GM12878 (cell line): ENCODE measurements around the gene HLA-DMA. TPM values are rescaled to one million over a fixed set of nuclear protein-coding genes. Genes with fewer than 3 reads are reported as not detected.

Experiments used
- ATAC-seq: fragments of 200-7000 bp; cut with Tn5 transposase; 3 replicates; pipeline ENCODE4 v1.9.1; 2020; ENCODE audit warnings: mild to moderate bottlenecking, moderate library complexity
- BruUV-seq: library from RNA; stranded (reverse); fragments of 400-500 nt; replicated peaks from 2 replicates; lab custom pipeline; 2021; lab: Mats Ljungman, UMichigan
- CTCF ChIA-PET: fragments of 300-600 bp; sonication (Branson Sonifier 250); formaldehyde crosslinking; extraction: SDS; loops from one replicate; lab custom pipeline; 2021; ENCODE audit warnings: inconsistent platforms; lab: Yijun Ruan, JAX
- POLR2A ChIA-PET: fragments of 350-600 bp; formaldehyde crosslinking; extraction: SDS; loops from one replicate; lab custom pipeline; 2021; ENCODE audit warnings: inconsistent platforms; lab: Charles Lee
- RAD21 ChIA-PET: fragments of 300-600 bp; sonication (Branson Sonifier 250); formaldehyde crosslinking; loops from one replicate; lab custom pipeline; 2023; ENCODE audit warnings: antibody characterized with exemption; ENCODE audit not compliant: unreplicated experiment; lab: Charles Lee
- SMC1A ChIA-PET: fragments of 300-600 bp; sonication (Branson Sonifier 250); formaldehyde crosslinking; loops from one replicate; lab custom pipeline; 2023; ENCODE audit not compliant: unreplicated experiment, uncharacterized antibody; lab: Charles Lee
- DNase-seq: peaks from one replicate; pipeline ENCODE4 v3.0.0-alpha.2; 2011; ENCODE audit warnings: low read depth, low spot score
- FAIRE-seq: peaks from 3 replicates; lab custom pipeline; 2011; peaks lifted over from hg19 to GRCh38; lab: Jason Lieb, UNC
- H2AFZ ChIP-seq: 2 replicates; pipeline ENCODE4 v1.6.0; 2011; ENCODE audit warnings: low read depth, low read length, control low read depth; ENCODE audit not compliant: control insufficient read depth
- H3K27ac ChIP-seq: 2 replicates; pipeline ENCODE4 v1.5.1; 2011; ENCODE audit warnings: control low read depth; ENCODE audit not compliant: control insufficient read depth, insufficient read depth
- H3K27me3 ChIP-seq, 2 experiments: replicated peaks in 1 of 2; 2 replicates each; pipeline versions ENCODE4 v1.6.0 to v1.6.1; 2011; ENCODE audit warnings: low read length in 1 of 2; ENCODE audit not compliant: control insufficient read depth in 2 of 2, insufficient read depth in 2 of 2
- H3K36me3 ChIP-seq, 2 experiments: 2 replicates each; pipeline ENCODE4 v1.5.1; 2011; ENCODE audit warnings: low read length in 1 of 2; ENCODE audit not compliant: control insufficient read depth in 2 of 2, insufficient read depth in 2 of 2
- H3K4me1 ChIP-seq: 2 replicates; pipeline ENCODE4 v1.6.1; 2011; ENCODE audit warnings: mild to moderate bottlenecking, low read length, moderate library complexity, mixed read lengths; ENCODE audit not compliant: control insufficient read depth, insufficient read depth
- H3K4me2 ChIP-seq: 2 replicates; pipeline ENCODE4 v1.6.0; 2011; ENCODE audit warnings: control low read depth; ENCODE audit not compliant: control insufficient read depth, insufficient read depth
- H3K4me3 ChIP-seq: fragments of 200-600 bp; sonication (generic); 2 replicates; pipeline ENCODE4 v1.5.1; 2016
- H3K79me2 ChIP-seq: 2 replicates; pipeline ENCODE4 v1.6.0; 2011; ENCODE audit warnings: low read length; ENCODE audit not compliant: control insufficient read depth, insufficient read depth
- H3K9ac ChIP-seq: 2 replicates; pipeline ENCODE4 v1.8.0; 2011; ENCODE audit warnings: low read length, control low read depth, mixed read lengths; ENCODE audit not compliant: control insufficient read depth, insufficient read depth
- H3K9me3 ChIP-seq: replicated peaks from 3 replicates; pipeline ENCODE4 v1.5.1; 2011; ENCODE audit warnings: mild to moderate bottlenecking, low read length; ENCODE audit not compliant: control insufficient read depth, insufficient read depth
- H4K20me1 ChIP-seq: 2 replicates; pipeline ENCODE4 v1.6.0; 2011; ENCODE audit not compliant: control insufficient read depth, insufficient read depth
- BCL3 ChIP-seq: IDR thresholded peaks from 2 replicates; pipeline ENCODE4 v1.6.1; 2011; ENCODE audit warnings: borderline replicate concordance, low read depth, mild to moderate bottlenecking, moderate library complexity, low read length; ENCODE audit not compliant: insufficient read depth, poor library complexity, severe bottlenecking
- ETV6 ChIP-seq, 2 experiments: fragments of 450-650 bp in 1 of 2; IDR thresholded peaks in 1 of 2; conservative IDR thresholded peaks in 1 of 2; 2 replicates each; pipeline ENCODE4 v1.6.1; 2014; ENCODE audit warnings: antibody characterized with exemption in 1 of 2, borderline replicate concordance in 1 of 2, low read depth in 1 of 2, mild to moderate bottlenecking in 1 of 2, moderate library complexity in 1 of 2
- JUNB ChIP-seq: IDR thresholded peaks from 2 replicates; pipeline ENCODE4 v1.6.1; 2016; ENCODE audit warnings: antibody characterized with exemption, mild to moderate bottlenecking
- KDM1A ChIP-seq: fragments of 200-600 bp; sonication (generic); IDR thresholded peaks from 2 replicates; pipeline ENCODE4 v1.6.1; 2016; ENCODE audit warnings: borderline replicate concordance
- KLF5 ChIP-seq: fragments of 450-650 bp; IDR thresholded peaks from 2 replicates; pipeline ENCODE4 v1.6.1; 2014; ENCODE audit warnings: mild to moderate bottlenecking; ENCODE audit not compliant: partially characterized antibody
- MEF2B ChIP-seq: fragments of 450-650 bp; IDR thresholded peaks from 2 replicates; pipeline ENCODE4 v1.6.1; 2018; ENCODE audit warnings: mild to moderate bottlenecking, moderate library complexity; ENCODE audit not compliant: partially characterized antibody, poor library complexity, severe bottlenecking
- NR2C1 ChIP-seq: fragments of 450-650 bp; IDR thresholded peaks from 2 replicates; pipeline ENCODE4 v1.6.1; 2017; ENCODE audit warnings: antibody characterized with exemption, mild to moderate bottlenecking, moderate library complexity
- POLR2A ChIP-seq: IDR thresholded peaks from 2 replicates; pipeline ENCODE4 v1.6.1; 2011; ENCODE audit warnings: low read depth, mild to moderate bottlenecking, low read length
- PRDM15 ChIP-seq: fragments of 450-650 bp; formaldehyde crosslinking; IDR thresholded peaks from 2 replicates; pipeline ENCODE4 v1.4.0; 2020; ENCODE audit warnings: mild to moderate bottlenecking, moderate library complexity
- RELA ChIP-seq: fragments of 450-650 bp; IDR thresholded peaks from 2 replicates; pipeline ENCODE4 v1.8.0; 2014; ENCODE audit warnings: borderline replicate concordance; ENCODE audit not compliant: partially characterized antibody
- SIN3A ChIP-seq: IDR thresholded peaks from 2 replicates; pipeline ENCODE4 v1.6.1; 2012; ENCODE audit warnings: low read depth, low read length, improper control_type of control experiment
- SIX5 ChIP-seq: IDR thresholded peaks from 2 replicates; pipeline ENCODE4 v1.6.1; 2011; ENCODE audit warnings: mild to moderate bottlenecking, low read depth, low read length, moderate library complexity; ENCODE audit not compliant: severe bottlenecking
- SMAD1 ChIP-seq: fragments of 450-650 bp; IDR thresholded peaks from 2 replicates; pipeline ENCODE4 v1.6.1; 2018; ENCODE audit warnings: mild to moderate bottlenecking, low read depth; ENCODE audit not compliant: partially characterized antibody
- SPI1 ChIP-seq: IDR thresholded peaks from 2 replicates; pipeline ENCODE4 v1.6.1; 2011; ENCODE audit warnings: low read depth, mild to moderate bottlenecking, low read length, moderate library complexity, borderline replicate concordance; ENCODE audit not compliant: insufficient read depth
- SREBF1 ChIP-seq: IDR thresholded peaks from 2 replicates; pipeline ENCODE4 v1.6.1; 2012; ENCODE audit warnings: mild to moderate bottlenecking, low read length
- YY1 ChIP-seq: IDR thresholded peaks from 2 replicates; pipeline ENCODE4 v1.6.1; 2011; ENCODE audit warnings: low read depth, mild to moderate bottlenecking, low read length
- ZNF384 ChIP-seq: IDR thresholded peaks from 2 replicates; pipeline ENCODE4 v1.6.1; 2012; ENCODE audit warnings: low read depth, mild to moderate bottlenecking, low read length, improper control_type of control experiment, borderline replicate concordance
- WGBS: methylation state at CpG from one replicate; pipeline ENCODE4 v1.1.6; 2016; ENCODE audit warnings: low lambda C conversion rate; ENCODE audit not compliant: insufficient replicate concordance, insufficient coverage; ENCODE audit errors: missing lambda C conversion rate; 5-methylcytosine and 5-hydroxymethylcytosine counted together
- in situ Hi-C: fragments of 300-500 bp; cut with MboI; formaldehyde crosslinking; loops from 9 replicates; pipeline ENCODE4 v1.14.3; 2018; ENCODE audit warnings: mixed read lengths
- intact Hi-C: fragments of 100-400 bp; cut with micrococcal nuclease; formaldehyde crosslinking; loops from one replicate; pipeline ENCODE4 v1.14.2; 2022; ENCODE audit not compliant: unreplicated experiment
- polyA plus RNA-seq, 11 experiments: library from polyadenylated mRNA; depleted of rRNA in 4 of 11; unstranded in 6 of 11; stranded (reverse) in 5 of 11; fragments of >200 nt; fragmentation: Nextera tagmentation in 4 of 11; fragmentation: Illumina TruSeq in 1 of 11; extraction: Ambion mirVana in 4 of 11; extraction: Trizol in 1 of 11; gene quantifications; 1 replicate in 1 of 11; 2 replicates in 10 of 11; pipeline versions ENCODE4 v1.2.1 to v1.2.3, GENCODE V29; 2011 to 2016; ENCODE audit warnings: inconsistent platforms in 2 of 11, missing spikeins in 2 of 11, low read depth in 1 of 11
- total RNA-seq, 4 experiments: library from RNA; depleted of rRNA in 3 of 4; stranded (reverse); fragments of >200 nt in 3 of 4; fragmentation: Illumina TruSeq in 1 of 4; extraction: Trizol in 1 of 4; gene quantifications; 2 replicates each; pipeline versions ENCODE4 v1.2.1 to v1.2.3, GENCODE V29; 2013 to 2021

The HLA-DMA gene
- total and polyA plus RNA-seq, 10 of the 15 experiments (the other 5 are each of a cell fraction or from before 2014, with no cell fraction given) = 177 to 552 (median 309) TPM

- in situ Hi-C loops = loop anchor here (25.0 kb wide), 2 partner anchors 1405 to 1695 kb away; partner anchors contain the start of gene LTA
- ChIA-PET SMC1A (interaction anchor here (0.6 to 17.2 kb wide), 10 partner anchors 12 to 82 kb away, joined by 3 to 347 read pairs (median 7); partner anchors contain the start of genes HLA-DMA and HLA-DMB), POLR2A (interaction anchor here (0.8 to 16.6 kb wide), 17 partner anchors 11 to 145 kb away, joined by 3 to 486 read pairs (median 4); partner anchors contain the start of genes HLA-DMA, HLA-DMB, HLA-DPA1 and HLA-DPB1), RAD21 (interaction anchor here (0.7 to 12.2 kb wide), 13 partner anchors 8 to 129 kb away, joined by 3 to 224 read pairs (median 4); partner anchors contain the start of genes HLA-DMA, HLA-DMB and TAP2), CTCF (interaction anchor here (0.9 to 13.8 kb wide), 15 partner anchors 13 to 356 kb away, joined by 3 to 243 read pairs (median 8); partner anchors contain the start of genes HLA-DMA and HLA-DMB)
- ATAC-seq = no peak
- Histone ChIP-seq H3K36me3 (peaks cover 1 to 2% of the 10 kb centered on the region in 2 experiments; a peak in 2 of 4 replicates), H3K9me3 (no peaks in the 10 kb centered on the region), H3K79me2 (peaks cover 61% of the 10 kb centered on the region), H3K27me3 (no peaks in the 10 kb centered on the region), H2AFZ (peak overlapping the region; percentile 88), H4K20me1 (no peaks in the 10 kb centered on the region), H3K27ac (peak overlapping the region; percentile 100), H3K4me3 (peak overlapping the region; percentile 90), H3K9ac (peak overlapping the region; percentile 100), H3K4me1 (peaks cover 8% of the 10 kb centered on the region), H3K4me2 (peak overlapping the region; percentile 98)
- peak; percentile 87 for FAIRE-seq
- BruUV-seq = no TSS peak
- intact Hi-C loops = no loop called here
- WGBS = under 1% methylated on average over 16 of the region's 16 CpGs
- DNase-seq = no peak
- TF ChIP-seq YY1 = no peak
- TF ChIP-seq ETV6 (conservative IDR thresholded peaks at IDR 0.05 in 1 of 2, IDR thresholded peaks at IDR 0.05 in 1 of 2; ENCODE audit: borderline replicate concordance in 1 of 2, low read depth in 1 of 2) = peak in 1 of 2 experiments; percentile 38; a peak in 1 of 4 replicates
- no peak for TF ChIP-seq KDM1A
- TF ChIP-seq POLR2A = no peak
- TF ChIP-seq KLF5 = no peak
- peak; percentile 68 for TF ChIP-seq NR2C1
- no peak for TF ChIP-seq BCL3
- no peak for TF ChIP-seq SREBF1
- peak; percentile 11 for TF ChIP-seq SMAD1
- TF ChIP-seq PRDM15 (CRISPR knock-in tag) = no peak
- TF ChIP-seq SIX5 = no peak
- peak; percentile 67 for TF ChIP-seq SPI1
- TF ChIP-seq RELA = no peak
- TF ChIP-seq JUNB = no peak
- TF ChIP-seq MEF2B = no peak
- TF ChIP-seq SIN3A = no peak
- TF ChIP-seq ZNF384 = no peak
Measured at GRCh38 chr6:32967151-32968091, 14.5 kb upstream of the HLA-DMA start.
